Measurements from ENCODE around the gene GABRB3. TPM values are rescaled to one million over a fixed set of nuclear protein-coding genes. Genes with fewer than 3 reads are reported as not detected.

Gene GABRB3
- total RNA-seq, 2 donors from 2014 or later, result 1.6 to 1.9 TPM

- intact Hi-C loops (cut with DNase I), result no loop called here
- DNase-seq (ENCODE audit: low spot score), result no peak
Measured at GRCh38 chr15:26641144-26641543, 131.7 kb downstream of the GABRB3 start.

GRCh38 chr15:26640601-26641000 is 132.3 kb downstream of the GABRB3 start:
- no peak for DNase-seq (ENCODE audit: low spot score)
- intact Hi-C loops (cut with DNase I), result no loop called here

GRCh38 chr15:26639966-26640365 is 132.9 kb downstream of the GABRB3 start:
- no peak for DNase-seq (ENCODE audit: low spot score)
- intact Hi-C loops (cut with DNase I), result no loop called here

- DNase-seq (ENCODE audit: low spot score), result no peak
- intact Hi-C loops (cut with DNase I), result no loop called here
Measured at GRCh38 chr15:26635614-26636013, 137.3 kb downstream of the GABRB3 start.

DNA sequence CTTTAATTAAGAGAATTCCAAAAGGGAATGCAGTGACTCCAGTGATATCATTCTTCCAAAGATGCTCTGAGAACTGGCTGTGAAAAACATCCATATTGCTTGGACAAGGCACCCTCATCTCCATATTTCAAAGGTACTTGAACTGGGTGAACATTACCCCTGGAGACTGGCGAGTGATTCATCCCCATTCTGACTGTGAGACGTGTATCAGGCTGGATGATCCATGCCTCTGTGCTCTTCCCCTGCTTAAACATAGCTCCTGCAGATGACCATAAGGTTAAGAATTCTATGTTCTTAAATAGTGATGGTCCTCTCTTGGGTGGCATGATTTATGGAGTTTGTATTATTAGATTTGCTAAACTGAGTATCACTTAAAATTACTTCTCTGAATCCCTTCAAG is 137.8 kb downstream of the GABRB3 start:
- no peak for DNase-seq (ENCODE audit: low spot score)
- intact Hi-C loops (cut with DNase I), result no loop called here

GRCh38 chr15:26634319-26634718 is 138.5 kb downstream of the GABRB3 start:
- no peak for DNase-seq (ENCODE audit: low spot score)
- intact Hi-C loops (cut with DNase I), result no loop called here

GRCh38 chr15:26632500-26632899 is 140.4 kb downstream of the GABRB3 start:
- DNase-seq (ENCODE audit: low spot score), result no peak
- intact Hi-C loops (cut with DNase I), result no loop called here

DNA sequence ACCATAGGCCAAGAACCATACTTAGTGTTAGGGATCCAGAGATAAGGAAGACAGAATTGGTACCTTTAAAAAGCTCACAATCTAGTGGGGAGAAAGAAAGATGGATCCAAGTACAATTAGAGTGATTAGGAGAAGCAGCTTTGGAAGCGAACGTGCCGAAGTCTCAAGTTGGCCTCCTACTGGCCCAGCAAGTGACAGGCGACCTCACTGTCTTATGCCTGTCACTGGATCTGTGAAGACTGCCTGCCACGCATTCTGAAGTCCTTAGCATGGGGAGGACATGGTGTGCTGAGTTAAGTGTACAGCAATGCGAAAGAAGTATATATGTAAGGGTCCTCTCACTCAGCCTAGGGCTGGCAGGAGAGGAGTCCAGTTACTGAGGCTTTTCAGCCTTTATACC is 141.0 kb downstream of the GABRB3 start:
- intact Hi-C loops (cut with DNase I), result no loop called here
- DNase-seq (ENCODE audit: low spot score), result no peak

DNA sequence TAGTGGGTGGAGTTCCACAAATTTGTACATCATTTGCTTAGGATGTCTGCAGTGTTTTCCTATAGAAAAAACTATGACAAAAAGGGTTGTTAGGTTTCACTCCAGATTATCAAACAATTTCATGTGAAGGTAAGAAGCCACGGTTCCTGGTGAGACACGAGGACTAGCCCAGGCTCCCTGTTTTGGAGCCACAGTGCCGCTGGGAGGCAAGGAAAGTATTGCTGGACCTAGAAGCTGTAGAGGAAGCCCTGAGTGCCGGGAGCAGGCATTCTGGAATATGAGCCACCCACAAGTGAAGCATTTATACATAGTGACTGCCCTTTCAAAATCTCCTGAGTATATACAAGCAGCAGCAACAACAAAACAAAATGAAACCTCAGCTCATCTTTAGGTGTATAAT is 142.0 kb downstream of the GABRB3 start:
- DNase-seq (ENCODE audit: low spot score), result no peak
- intact Hi-C loops (cut with DNase I), result no loop called here

GRCh38 chr15:26628879-26629529 is 143.9 kb downstream of the GABRB3 start:
- intact Hi-C loops (cut with DNase I), result no loop called here
- peak; percentile 88 for DNase-seq (ENCODE audit: low spot score)

DNA sequence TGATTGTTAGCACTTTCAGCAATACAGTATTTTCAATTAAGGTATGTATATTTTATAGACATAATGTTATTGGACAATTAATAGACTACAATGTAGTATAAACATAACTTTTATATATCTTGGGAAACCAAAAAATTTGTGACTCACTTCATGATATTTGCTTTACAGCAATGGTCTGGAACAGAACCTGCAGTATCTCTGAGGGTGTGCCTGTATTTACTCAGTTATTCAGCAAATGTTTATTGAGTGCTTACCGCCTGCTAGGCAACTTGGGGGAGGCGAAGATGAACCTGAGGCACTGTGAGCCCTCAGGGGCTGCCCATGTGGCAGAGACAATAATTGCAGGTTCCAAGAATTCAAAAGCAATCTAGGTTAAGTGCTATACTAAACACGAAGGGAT is 144.8 kb downstream of the GABRB3 start:
- intact Hi-C loops (cut with DNase I), result no loop called here
- no peak for DNase-seq (ENCODE audit: low spot score)

- DNase-seq (ENCODE audit: low spot score), result no peak
Measured at GRCh38 chr15:26624128-26624527, 148.7 kb downstream of the GABRB3 start.

GRCh38 chr15:26623071-26623470 is 149.8 kb downstream of the GABRB3 start:
- DNase-seq (ENCODE audit: low spot score), result no peak
- intact Hi-C loops (cut with DNase I), result no loop called here

More at GRCh38 chr15:26624128-26624527, 148.7 kb downstream of the GABRB3 start:
- intact Hi-C loops (cut with DNase I), result no loop called here

DNA sequence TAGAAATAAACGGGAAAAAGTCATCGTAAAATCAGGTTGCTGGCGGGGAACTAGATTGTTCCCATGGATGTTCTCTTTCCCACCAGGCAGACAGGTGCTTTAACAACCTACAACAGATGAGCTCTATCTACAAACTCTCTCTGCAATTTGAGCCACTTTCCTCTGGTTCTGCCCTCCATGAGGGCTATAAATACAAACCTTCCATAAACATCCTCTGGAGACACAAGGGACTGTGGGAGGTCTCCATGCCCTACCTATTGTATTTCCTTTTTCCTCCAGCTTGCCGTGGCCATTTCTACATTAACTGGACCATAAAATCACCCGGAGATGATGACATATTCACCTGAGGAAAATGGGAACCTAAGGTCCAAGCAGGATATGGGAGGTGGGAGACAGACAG is 151.1 kb downstream of the GABRB3 start:
- no peak for DNase-seq (ENCODE audit: low spot score)
- intact Hi-C loops (cut with DNase I), result no loop called here

GRCh38 chr15:26620528-26621458 is 152.1 kb downstream of the GABRB3 start:
- intact Hi-C loops (cut with DNase I), result no loop called here
- DNase-seq (ENCODE audit: low spot score), result no peak

DNA sequence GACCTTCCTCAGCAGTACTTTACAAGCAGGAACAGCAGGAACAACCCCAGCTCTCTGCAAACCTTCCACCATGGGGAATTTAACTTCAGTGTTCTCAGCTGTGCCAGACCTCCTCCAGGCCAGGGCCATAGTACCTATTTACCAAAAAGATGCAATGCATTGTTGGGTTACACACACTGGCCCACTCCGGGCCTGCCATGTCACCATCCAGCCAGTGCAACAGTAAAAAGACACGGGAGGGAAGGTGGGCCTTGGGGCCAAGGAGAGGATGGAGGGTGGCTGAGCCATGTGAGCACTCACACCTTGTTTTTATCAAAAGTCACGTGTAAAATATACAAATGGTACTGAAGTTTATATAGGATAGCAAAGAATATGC is 157.0 kb downstream of the GABRB3 start:
- intact Hi-C loops (cut with DNase I), result no loop called here
- DNase-seq (ENCODE audit: low spot score), result no peak

DNA sequence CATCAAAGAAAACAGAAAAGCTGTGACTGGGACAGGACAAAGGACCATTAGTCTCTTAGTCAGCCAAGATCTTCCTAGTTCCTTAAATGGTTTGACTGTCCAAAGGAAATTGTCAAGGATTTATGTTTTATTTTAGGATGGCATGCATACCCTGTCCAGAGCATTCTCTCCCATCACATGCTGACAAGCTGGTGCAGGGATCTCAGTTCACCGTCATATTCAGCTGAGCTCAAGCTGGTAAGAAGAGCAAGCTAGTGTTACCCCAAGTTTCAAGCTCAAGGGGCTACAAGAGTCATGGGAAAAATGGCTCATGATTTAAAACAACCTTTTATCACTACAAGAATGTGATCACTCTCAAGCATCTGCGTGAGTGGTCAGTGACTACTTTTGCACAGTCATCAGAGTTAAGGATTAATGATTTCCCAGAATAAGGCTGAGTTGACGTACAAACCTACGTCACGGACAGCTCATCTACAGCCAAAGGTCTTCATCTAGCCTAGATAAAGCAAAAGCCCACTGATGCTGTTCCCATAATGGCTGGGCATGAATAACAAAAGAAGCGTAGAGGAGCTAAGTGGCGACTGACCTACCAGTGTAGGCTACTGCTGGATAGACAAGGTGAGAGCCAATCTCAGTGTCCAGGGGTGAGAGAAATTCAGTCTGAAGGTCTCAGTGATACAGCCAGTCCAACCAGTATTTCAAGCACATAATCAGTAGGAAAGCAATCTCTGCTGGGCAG is 157.5 kb downstream of the GABRB3 start:
- no peak for DNase-seq (ENCODE audit: low spot score)
- intact Hi-C loops (cut with DNase I), result no loop called here

- DNase-seq (ENCODE audit: low spot score), result no peak
- intact Hi-C loops (cut with DNase I), result no loop called here
Measured at GRCh38 chr15:26614734-26615133, 158.1 kb downstream of the GABRB3 start.

- intact Hi-C loops (cut with DNase I), result no loop called here
- DNase-seq (ENCODE audit: low spot score), result no peak
Measured at GRCh38 chr15:26598704-26599103, 174.2 kb downstream of the GABRB3 start.

- intact Hi-C loops (cut with DNase I), result no loop called here
- no peak for DNase-seq (ENCODE audit: low spot score)
Measured at GRCh38 chr15:26595611-26596010, 177.3 kb downstream of the GABRB3 start.

Data from posterior vena cava (tissue), 2 donors.